Endothelial cell of umbilical vein (primary cell): ENCODE measurements around the gene USP7. TPM values are rescaled to one million over a fixed set of nuclear protein-coding genes. Genes with fewer than 3 reads are reported as not detected.

Source experiments
- BruUV-seq: library from RNA; stranded (reverse); fragments of 400-500 nt; replicated peaks from 2 replicates; lab custom pipeline; 2021; lab: Mats Ljungman, UMichigan
- CTCF ChIA-PET: fragments of 300-600, 350-600 bp; sonication (Branson Sonifier 250); formaldehyde crosslinking; loops from one replicate; lab custom pipeline; 2021; ENCODE audit warnings: antibody characterized with exemption, inconsistent platforms; lab: Charles Lee
- POLR2A ChIA-PET: fragments of 300-600, 350-600 bp; sonication (Branson Sonifier 250); formaldehyde crosslinking; loops from one replicate; lab custom pipeline; 2021; ENCODE audit warnings: antibody characterized with exemption, inconsistent platforms; lab: Charles Lee
- DNase-seq: peaks from one replicate; pipeline ENCODE4 v3.0.0-alpha.2; 2011; ENCODE audit warnings: low read depth, low spot score
- FAIRE-seq: peaks from 2 replicates; lab custom pipeline; 2011; peaks lifted over from hg19 to GRCh38; lab: Jason Lieb, UNC
- H2AFZ ChIP-seq: 2 replicates; pipeline ENCODE4 v1.6.0; 2012; ENCODE audit warnings: low read depth, low read length, control low read depth, inconsistent platforms
- H3K27ac ChIP-seq: 2 replicates; pipeline ENCODE4 v1.5.1; 2011; ENCODE audit warnings: low read depth, mild to moderate bottlenecking, control low read depth, low read length, moderate library complexity; ENCODE audit not compliant: insufficient read depth
- H3K27me3 ChIP-seq, 2 experiments: 2 replicates each; pipeline versions ENCODE4 v1.6.0 to v1.6.1; 2011; ENCODE audit warnings: low read length in 2 of 2, mixed read lengths in 1 of 2; ENCODE audit not compliant: control insufficient read depth in 2 of 2, insufficient read depth in 2 of 2
- H3K36me3 ChIP-seq, 2 experiments: 2 replicates in 1 of 2; 3 replicates in 1 of 2; pipeline ENCODE4 v1.5.1; 2011; ENCODE audit warnings: low read length in 2 of 2, mild to moderate bottlenecking in 1 of 2, moderate library complexity in 1 of 2; ENCODE audit not compliant: control insufficient read depth in 2 of 2, insufficient read depth in 2 of 2; ENCODE audit errors: extremely low read depth in 1 of 2
- H3K4me1 ChIP-seq: 3 replicates; pipeline ENCODE4 v1.5.1; 2011; ENCODE audit warnings: mild to moderate bottlenecking, low read length; ENCODE audit not compliant: control insufficient read depth, insufficient read depth; ENCODE audit errors: extremely low read depth
- H3K4me2 ChIP-seq: 2 replicates; pipeline ENCODE4 v1.6.1; 2011; ENCODE audit warnings: low read length, control low read depth, mixed read lengths; ENCODE audit not compliant: insufficient read depth
- H3K4me3 ChIP-seq, 3 experiments: fragments of 200-600 bp in 1 of 3; sonication (generic), shearing (Covaris generic) in 1 of 3; replicated peaks in 1 of 3; 2 replicates each; pipeline ENCODE4 v1.5.1; 2011 to 2016; ENCODE audit warnings: control low read depth in 3 of 3, low read length in 3 of 3, mild to moderate bottlenecking in 2 of 3, inconsistent platforms in 1 of 3, low read depth in 1 of 3, moderate library complexity in 1 of 3; ENCODE audit not compliant: insufficient read depth in 1 of 3
- H3K79me2 ChIP-seq: 2 replicates; pipeline ENCODE4 v1.6.0; 2012; ENCODE audit warnings: low read length, inconsistent platforms; ENCODE audit not compliant: control insufficient read depth, insufficient read depth
- H3K9ac ChIP-seq: replicated peaks from 2 replicates; pipeline ENCODE3; 2011; ENCODE audit warnings: low read length, control low read depth; ENCODE audit not compliant: insufficient read depth; ENCODE audit errors: extremely low read depth
- H3K9me1 ChIP-seq: replicated peaks from 3 replicates; pipeline ENCODE4 v1.6.0; 2011; ENCODE audit warnings: mild to moderate bottlenecking, low read length; ENCODE audit not compliant: control insufficient read depth, insufficient read depth; ENCODE audit errors: extremely low read depth
- H3K9me3 ChIP-seq: replicated peaks from 2 replicates; pipeline ENCODE4 v1.5.1; 2012; ENCODE audit warnings: low read length, inconsistent platforms; ENCODE audit not compliant: control insufficient read depth, insufficient read depth
- H4K20me1 ChIP-seq: replicated peaks from 2 replicates; pipeline ENCODE3; 2011; ENCODE audit warnings: mild to moderate bottlenecking, low read length; ENCODE audit not compliant: control insufficient read depth, insufficient read depth; ENCODE audit errors: extremely low read depth
- EZH2 ChIP-seq: IDR thresholded peaks from 2 replicates; pipeline ENCODE4 v1.6.1; 2012; ENCODE audit warnings: borderline replicate concordance, low read depth, mild to moderate bottlenecking, moderate library complexity, low read length, inconsistent platforms; ENCODE audit not compliant: severe bottlenecking
- FOS ChIP-seq: IDR thresholded peaks from 2 replicates; pipeline ENCODE4 v1.6.1; 2011; ENCODE audit warnings: mild to moderate bottlenecking, low read length, moderate library complexity, borderline replicate concordance; ENCODE audit not compliant: insufficient read depth
- GATA2 ChIP-seq: IDR thresholded peaks from 2 replicates; pipeline ENCODE4 v1.7.0; 2011; ENCODE audit warnings: low read depth, mild to moderate bottlenecking, moderate library complexity, mixed read lengths, low read length; ENCODE audit not compliant: insufficient read length, insufficient read depth
- JUN ChIP-seq: IDR thresholded peaks from 2 replicates; pipeline ENCODE4 v1.6.1; 2011; ENCODE audit warnings: borderline replicate concordance, low read depth; ENCODE audit not compliant: insufficient read length, insufficient read depth
- MYC ChIP-seq: IDR thresholded peaks from one replicate; pipeline ENCODE4 v1.6.1; 2011; ENCODE audit warnings: mild to moderate bottlenecking, low read depth, low read length
- POLR2A ChIP-seq: IDR thresholded peaks from 2 replicates; pipeline ENCODE4 v1.6.1; 2012; ENCODE audit warnings: low read depth, mild to moderate bottlenecking, control low read depth, low read length
- POLR2AphosphoS5 ChIP-seq: IDR thresholded peaks from 2 replicates; pipeline ENCODE4 v1.6.1; 2012; ENCODE audit warnings: low read depth, mild to moderate bottlenecking, control low read depth, low read length, moderate library complexity; ENCODE audit not compliant: insufficient read depth
- dilution Hi-C: fragments of 300-500 bp; cut with MboI; formaldehyde crosslinking; loops from one replicate; pipeline ENCODE4 v1.15.0; 2019; ENCODE audit warnings: low sequenced_read_pairs; ENCODE audit not compliant: extremely low pct_ligation_motif_present
- intact Hi-C: fragments of 100-400 bp; cut with micrococcal nuclease; formaldehyde crosslinking; loops from one replicate; pipeline ENCODE4 v1.10.0; 2022
- polyA plus RNA-seq, 4 experiments: library from polyadenylated mRNA; depleted of rRNA in 3 of 4; stranded (reverse) in 3 of 4; unstranded in 1 of 4; fragments of >200 nt; gene quantifications; 2 replicates each; pipeline versions ENCODE4 v1.2.1 to v1.2.3, GENCODE V29; 2011 to 2012; ENCODE audit warnings: missing spikeins in 1 of 4
- total RNA-seq: library from RNA; stranded (reverse); gene quantifications from 2 replicates; pipeline ENCODE4 v1.2.3, GENCODE V29; 2021
- TF ChIP-seq, protein P1 (sequence below): IDR thresholded peaks from 2 replicates; pipeline ENCODE4 v1.6.1; 2011; ENCODE audit not compliant: insufficient read depth, insufficient read length
- TF ChIP-seq, protein P2 (sequence below), 2 donors: IDR thresholded peaks; 1 replicate in 1 of 2; 2 replicates in 1 of 2; pipeline ENCODE4 v1.5.1; 2011; ENCODE audit warnings: low read length in 2 of 2, mild to moderate bottlenecking in 2 of 2, moderate library complexity in 2 of 2, control low read depth in 1 of 2, inconsistent platforms in 1 of 2, low read depth in 1 of 2; ENCODE audit not compliant: insufficient read depth in 1 of 2; ENCODE audit errors: extremely low read depth in 1 of 2

USP7 gene
- total and polyA plus RNA-seq, 2 donors (not counting 3 experiments of a cell fraction or from before 2014, with no cell fraction given) = 17.7 to 130 TPM

DNA sequence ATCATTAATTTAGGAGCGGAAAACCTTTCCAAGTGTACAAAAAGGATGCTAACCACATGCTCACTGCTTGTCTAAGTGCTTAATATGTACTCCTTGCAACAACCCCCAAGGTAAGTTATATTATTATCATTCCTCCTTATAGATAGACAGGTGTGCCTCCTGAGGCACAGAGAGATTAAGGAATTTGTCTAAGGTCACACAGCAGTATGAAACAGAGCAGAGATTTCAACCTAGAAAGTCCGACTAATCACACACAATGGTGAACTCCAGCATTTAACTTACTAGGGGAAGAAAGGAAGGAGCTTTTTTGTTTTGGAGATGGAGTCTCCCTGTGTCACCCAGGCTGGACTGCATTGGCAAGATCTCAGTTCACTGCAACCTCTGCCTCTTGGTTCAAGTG lies 37.0 kb upstream of the USP7 start:
- intact Hi-C loops (no loop called here), dilution Hi-C loops (no loop called here)
- DNase-seq (no peak), FAIRE-seq (no peak)
- no TSS peak for BruUV-seq
- Histone ChIP-seq H4K20me1 (no peaks in the 10 kb centered on the region), H3K79me2 (no peaks in the 10 kb centered on the region), H3K36me3 (no peaks in the 10 kb centered on the region), H3K4me2 (no peak overlapping the region), H3K9ac (no peak overlapping the region), H3K9me3 (no peaks in the 10 kb centered on the region), H3K27me3 (no peaks in the 10 kb centered on the region), H3K4me1 (no peaks in the 10 kb centered on the region), H3K9me1 (no peaks in the 10 kb centered on the region), H3K4me3 (no peak overlapping the region), H2AFZ (no peak overlapping the region), H3K27ac (no peak overlapping the region)
- ChIA-PET CTCF (interaction anchor here (1.4 to 3.6 kb wide), 3 partner anchors 8 to 64 kb away, joined by 4 to 30 read pairs (median 4); no protein-coding TSS in a partner anchor), POLR2A (no interaction called here)
- no peak for TF ChIP-seq EZH2
- TF ChIP-seq GATA2 = no peak
- TF ChIP-seq, protein P1, sequence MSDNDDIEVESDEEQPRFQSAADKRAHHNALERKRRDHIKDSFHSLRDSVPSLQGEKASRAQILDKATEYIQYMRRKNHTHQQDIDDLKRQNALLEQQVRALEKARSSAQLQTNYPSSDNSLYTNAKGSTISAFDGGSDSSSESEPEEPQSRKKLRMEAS = no peak
- no peak for TF ChIP-seq POLR2AphosphoS5
- no peak for TF ChIP-seq FOS
- no peak for TF ChIP-seq MYC
- no peak for TF ChIP-seq POLR2A
- no peak for TF ChIP-seq JUN
- TF ChIP-seq, protein P2, sequence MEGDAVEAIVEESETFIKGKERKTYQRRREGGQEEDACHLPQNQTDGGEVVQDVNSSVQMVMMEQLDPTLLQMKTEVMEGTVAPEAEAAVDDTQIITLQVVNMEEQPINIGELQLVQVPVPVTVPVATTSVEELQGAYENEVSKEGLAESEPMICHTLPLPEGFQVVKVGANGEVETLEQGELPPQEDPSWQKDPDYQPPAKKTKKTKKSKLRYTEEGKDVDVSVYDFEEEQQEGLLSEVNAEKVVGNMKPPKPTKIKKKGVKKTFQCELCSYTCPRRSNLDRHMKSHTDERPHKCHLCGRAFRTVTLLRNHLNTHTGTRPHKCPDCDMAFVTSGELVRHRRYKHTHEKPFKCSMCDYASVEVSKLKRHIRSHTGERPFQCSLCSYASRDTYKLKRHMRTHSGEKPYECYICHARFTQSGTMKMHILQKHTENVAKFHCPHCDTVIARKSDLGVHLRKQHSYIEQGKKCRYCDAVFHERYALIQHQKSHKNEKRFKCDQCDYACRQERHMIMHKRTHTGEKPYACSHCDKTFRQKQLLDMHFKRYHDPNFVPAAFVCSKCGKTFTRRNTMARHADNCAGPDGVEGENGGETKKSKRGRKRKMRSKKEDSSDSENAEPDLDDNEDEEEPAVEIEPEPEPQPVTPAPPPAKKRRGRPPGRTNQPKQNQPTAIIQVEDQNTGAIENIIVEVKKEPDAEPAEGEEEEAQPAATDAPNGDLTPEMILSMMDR (IDR thresholded peaks at IDR 0.05; ENCODE audit: extremely low read depth in 1 of 2, insufficient read depth in 1 of 2, low read depth in 1 of 2, low read length in 2 of 2) = no peak
